HG02973 (cell line): ENCODE measurements around the gene SSR1.
"Not testable (repeated sequence)": the region's sequence is repeated elsewhere in the genome, so short reads cannot be mapped to it uniquely, and the experiment has no call there.

Experiments
- ATAC-seq: cut with Tn5 transposase; IDR thresholded peaks from one replicate; pipeline ENCODE4 v1.9.1; 2021; ENCODE audit warnings: moderate library complexity; ENCODE audit not compliant: unreplicated experiment

Gene SSR1

DNA sequence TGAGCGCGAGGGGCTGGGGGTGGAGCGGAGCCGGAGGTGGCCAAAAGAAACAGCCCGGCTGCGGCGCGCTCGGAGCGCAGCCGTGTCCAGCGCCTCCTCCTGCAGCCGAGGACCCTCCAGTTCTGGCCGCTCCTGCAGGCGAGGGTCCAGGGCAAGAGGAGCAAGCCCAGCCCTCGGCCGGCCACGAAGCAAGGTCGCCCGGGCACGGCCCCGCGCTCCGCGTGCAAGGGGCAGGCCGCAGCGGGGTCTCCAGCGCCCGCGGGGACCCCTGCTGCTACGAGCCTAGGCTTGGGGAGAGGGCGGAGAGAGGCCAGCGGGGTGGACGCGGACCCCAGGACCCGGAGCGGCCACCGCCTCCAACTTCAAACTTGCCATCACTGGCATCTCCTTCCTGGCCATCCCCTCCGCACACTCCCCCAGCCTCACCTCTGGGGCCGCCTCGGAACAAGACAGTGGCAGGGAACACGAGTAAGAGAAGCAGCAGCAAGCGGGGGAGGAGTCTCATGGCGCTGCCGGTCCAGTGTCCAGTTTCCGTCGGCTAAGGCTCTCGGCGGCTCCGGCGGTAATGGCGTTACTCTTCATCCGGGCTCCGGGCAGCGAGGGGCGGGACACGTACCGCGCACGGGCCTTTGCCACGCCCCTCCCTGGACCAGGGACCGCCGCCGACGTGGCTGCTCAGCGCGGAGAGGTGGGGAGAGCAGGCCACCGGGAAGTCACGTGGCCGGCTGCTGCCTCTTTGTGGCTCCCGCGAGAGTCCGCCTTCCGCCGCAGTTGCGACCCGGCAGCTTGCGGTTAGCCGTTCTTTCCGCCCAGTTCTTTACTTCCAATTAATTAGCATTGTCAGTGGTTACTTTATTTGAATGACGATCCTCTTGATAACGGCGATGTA, at the start of gene SSR1:
TSS of gene SSR1 (minus strand) at position 584 of the 889 bp plus-strand sequence. CDS start at position 505, 79 bp downstream.
- ATAC-seq = peak; percentile 97

DNA sequence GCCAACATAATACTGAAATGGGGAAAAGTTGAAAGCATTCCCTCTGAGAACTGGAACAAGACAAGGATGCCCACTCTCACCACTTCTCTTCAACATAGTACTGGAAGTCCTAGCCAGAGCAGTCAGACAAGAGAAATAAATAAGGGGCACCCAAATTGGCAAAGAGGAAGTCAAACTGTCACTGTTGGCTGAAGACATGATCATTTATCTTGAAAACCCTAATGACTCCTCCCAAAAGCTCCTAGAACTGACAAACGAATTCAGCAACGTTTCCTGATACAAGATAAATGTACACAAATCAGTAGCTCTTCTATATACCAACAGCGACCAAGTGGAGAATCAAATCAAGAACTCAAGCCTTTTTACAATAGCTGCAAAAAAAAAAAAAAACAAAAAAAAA, 38.9 kb upstream of the SSR1 start:
- not testable (repeated sequence) for ATAC-seq

DNA sequence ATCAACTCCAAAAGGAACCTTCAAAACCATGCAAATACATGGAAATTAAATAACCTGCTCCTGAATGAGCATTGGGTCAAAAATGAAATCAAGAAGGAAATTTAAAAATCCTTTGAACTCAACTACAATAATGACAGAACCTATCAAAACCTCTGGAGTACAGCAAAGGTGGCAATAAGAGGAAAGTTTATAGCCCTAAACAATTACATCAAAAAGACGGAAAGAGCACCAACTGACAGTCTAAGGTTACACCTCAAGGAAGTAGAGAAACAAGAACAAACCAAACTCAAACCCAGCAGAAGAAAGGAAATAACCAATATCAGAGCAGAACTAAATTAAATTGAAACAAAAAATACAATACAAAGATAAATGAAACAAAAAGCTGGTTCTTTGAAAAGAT, 37.6 kb upstream of the SSR1 start:
- not testable (repeated sequence) for ATAC-seq

DNA sequence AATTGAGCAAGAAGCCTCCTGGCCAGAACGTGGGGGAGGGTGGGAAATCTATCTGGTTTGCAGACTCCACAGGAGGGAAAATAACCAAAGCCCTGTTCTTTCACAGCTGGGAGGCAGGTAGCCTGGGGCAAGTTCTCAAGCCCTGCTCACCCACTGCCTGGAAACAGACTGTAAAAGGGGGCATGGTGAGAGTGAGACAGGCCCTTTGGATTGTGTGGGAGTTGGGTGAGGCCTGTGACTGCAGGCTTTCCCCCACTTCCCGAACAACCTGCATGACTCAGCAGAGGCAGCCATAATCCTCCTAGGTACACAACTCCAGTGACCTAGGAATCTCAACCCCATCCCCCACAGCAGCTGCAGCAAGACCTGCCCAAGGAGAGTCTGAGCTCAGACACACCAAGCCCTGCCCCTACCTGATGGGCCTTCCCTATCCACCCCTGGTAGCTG, 34.6 kb upstream of the SSR1 start:
- ATAC-seq = not testable (repeated sequence)

DNA sequence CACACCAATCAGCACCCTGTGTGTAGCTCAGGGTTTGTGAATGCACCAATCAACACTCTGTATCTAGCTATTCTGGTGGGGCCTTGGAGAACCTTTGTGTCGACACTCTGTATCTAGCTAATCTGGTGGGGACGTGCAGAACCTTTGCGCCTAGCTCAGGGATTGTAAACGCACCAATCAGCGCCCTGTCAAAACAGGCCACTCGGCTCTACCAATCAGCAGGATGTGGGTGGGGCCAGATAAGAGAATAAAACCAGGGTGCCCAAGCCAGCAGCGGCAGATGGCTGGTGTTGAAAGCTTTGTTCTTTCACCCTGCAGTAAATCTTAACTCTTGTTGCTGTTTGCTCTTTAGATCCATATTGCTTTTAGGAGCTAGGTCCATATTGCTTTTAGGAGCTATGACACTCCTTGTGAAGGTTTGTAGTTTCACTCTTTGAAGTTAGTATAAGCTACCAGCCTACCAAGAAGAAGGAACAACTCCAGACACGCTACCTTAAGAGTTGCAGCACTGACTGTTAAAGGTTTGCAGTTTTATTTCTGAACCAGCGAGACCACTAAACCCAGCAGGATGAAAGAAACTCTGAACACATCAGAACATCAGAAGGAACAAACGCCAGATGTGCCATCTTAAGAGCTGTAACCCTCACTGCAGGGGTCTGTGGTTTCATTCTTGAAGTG, 31.9 kb upstream of the SSR1 start:
- not testable (repeated sequence) for ATAC-seq

DNA sequence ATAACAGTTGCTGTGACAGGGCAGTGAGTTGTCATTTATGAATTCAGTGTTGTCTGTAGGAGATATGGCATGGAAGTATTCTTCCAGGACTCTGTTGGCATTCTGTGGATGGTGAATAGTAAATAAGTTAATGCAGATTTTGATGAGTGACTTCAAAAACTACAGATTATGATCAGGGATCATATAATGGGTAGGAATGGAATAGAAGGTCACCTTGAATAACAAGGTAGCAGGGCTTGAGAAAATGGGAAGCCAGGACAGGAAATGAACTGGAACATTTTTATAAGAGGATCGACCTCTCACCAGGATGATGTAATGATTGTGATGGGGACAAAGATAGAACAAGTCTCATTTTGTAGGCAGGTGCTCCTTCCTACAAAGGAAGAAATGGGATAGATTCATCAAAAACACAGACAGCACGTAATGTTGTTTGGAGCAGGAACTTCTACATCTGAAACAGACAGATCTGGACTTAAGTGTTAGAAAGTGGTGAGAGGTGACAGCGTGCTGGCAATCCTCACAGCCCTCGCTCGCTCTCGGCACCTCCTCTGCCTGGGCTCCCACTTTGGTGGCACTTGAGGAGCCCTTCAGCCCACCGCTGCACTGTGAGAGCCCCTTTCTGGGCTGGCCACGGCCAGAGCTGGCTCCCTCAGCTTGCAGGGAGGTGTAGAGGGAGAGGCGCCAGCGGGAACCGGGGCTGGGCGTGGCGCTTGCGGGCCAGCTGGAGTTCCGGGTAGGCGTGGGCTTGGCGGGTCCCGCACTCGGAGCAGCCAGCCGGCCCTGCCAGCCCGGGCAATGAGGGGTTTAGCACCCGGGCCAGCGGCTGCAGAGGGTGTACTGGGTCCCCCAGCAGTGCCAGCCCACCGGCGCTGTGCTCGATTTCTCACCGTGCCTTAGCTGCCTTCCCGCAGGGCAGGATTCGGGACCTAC, 30.8 kb upstream of the SSR1 start:
- no peak for ATAC-seq

DNA sequence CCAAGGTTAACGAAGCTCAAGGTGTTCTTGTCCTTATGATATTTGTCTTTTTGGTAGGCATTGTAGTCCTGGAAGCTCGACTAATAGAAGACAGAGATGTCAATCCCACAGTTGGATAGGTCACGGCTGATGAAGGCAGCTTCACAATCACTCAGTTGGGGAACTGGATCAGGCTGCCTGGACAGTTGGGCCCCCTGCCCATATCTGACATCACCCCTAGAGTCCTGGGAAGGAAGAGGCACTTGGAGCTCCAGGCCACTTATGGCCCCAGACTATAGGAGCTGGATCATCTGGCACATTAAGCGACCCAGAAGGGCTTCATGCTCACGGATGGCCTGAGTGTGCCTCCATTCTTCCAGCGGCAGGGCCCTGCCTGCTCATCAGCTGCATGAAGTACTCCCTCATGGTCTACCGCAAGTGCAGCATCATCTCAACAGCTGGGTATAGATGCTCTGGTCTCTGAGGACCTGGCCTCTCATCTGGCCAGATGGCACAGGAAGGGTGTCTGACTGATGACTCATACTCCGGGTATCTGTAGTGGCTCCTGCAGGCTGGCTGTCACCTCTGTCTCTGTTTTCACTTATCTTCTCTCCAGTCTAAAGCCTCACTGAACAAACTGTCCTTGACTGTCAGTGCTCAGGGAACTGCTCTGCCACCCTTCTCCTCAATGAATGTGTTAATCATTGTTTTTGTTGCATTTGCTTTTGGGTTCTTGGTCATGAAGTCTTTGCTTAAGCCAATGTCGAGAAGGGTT, 29.2 kb upstream of the SSR1 start:
- no peak for ATAC-seq

DNA sequence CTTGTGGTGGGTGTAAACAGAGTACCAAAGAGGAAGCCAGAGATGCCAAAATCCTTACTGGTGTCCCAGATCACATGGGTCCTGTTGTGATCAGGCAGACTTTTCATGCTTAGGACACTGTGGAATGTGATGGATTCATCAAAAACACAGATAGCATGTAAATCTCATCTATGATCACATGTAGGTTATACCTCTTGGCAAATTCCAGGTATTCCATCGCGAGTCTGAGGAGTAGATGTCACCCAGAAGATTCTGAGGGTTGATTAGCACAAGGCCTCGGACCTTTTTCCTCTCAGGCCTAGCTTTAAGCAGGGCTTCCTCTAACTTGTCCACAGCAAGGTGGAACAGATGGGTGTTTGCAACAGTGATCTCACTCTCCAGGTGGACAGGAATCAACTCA, 28.3 kb upstream of the SSR1 start:
- ATAC-seq = no peak

DNA sequence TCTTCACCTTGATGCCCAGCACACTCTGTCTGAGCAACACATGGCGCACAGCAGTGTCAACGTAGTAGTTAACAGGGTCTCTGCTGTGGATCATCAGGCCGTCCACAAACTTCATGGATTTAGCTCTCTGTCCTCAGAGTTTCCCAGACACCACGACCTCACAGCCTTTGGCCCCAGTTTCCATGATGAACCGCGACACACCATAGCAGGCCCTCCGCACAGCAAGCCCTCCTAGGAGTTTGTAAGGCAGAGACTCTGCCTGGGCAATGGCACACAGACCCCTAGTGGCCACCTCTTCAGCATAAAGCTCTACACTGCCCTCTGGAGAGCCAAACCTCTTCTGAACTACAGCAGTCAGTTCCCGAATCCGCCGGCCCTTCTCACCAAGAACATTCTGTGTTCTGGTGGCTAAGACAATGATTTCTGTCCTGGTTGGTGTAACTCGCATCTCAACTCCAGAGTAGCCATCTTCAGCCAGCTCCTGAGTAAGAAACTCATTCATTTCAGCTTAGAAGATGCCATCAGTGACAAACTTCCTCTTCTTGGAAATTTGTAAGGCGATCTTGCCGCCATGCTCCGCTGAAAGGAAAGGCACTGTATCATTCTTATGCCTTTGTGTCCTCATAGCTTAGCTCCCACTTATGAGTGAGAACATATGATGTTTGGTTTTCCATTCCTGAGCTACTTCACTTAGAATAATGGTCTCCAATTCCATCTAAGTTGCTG, 26.2 kb upstream of the SSR1 start:
- not testable (repeated sequence) for ATAC-seq

DNA sequence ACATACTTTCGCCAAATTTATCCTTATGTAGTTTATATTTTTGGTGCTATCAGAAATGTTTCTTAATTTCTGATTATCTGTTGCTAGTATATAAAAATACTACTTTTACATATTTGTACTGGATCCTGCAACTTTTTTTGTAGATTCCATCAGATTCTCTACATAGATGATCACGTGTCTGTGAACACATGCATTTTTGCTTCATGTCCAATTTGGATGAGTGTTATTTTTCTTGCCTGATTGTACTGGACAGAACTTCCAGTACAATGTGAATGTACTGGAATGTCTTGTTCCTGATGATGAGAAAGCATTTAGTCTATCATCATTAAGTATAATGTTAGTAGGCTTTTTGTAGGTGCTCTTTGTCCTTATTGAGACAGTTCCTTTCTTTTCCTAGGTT, 25.0 kb upstream of the SSR1 start:
- no peak for ATAC-seq

DNA sequence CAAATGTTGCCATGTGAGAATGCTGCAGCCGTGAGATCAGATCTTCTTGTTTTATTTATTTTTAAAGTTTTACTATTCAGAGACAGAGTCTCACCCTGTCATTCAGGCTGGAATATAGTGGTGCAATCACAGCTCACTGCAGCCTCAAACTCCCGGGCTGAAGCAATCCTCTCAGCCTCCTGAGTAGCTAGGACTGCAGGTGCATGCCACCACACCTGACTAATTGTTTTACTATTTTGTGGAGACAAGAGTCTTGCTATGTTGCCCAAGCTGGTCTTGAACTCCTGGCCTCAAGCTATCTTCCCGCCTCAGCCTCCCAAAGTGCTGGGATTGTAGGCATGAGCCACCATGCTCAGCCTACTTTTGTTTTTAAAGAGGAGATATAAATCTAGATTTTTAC, 22.5 kb upstream of the SSR1 start:
- ATAC-seq = no peak

DNA sequence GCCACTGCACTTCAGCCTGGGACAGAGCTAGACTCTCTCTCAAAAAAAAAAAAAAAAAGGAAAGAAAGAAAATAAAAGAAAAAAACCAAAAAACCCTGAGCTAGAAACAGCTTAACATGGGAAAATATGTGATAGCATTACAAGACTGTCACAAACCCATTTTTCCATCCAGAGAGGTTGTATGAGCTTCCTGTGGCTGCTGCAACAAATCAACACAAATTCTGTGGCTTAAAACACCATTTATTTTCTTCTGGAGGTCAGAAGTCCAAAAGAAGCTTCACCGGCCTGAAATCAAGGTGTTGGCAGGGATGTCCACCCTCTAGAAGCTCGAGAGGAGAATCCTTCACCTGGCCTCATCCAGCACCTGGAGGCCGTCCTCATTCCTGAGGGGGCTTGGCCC, 21.7 kb upstream of the SSR1 start:
- no peak for ATAC-seq

DNA sequence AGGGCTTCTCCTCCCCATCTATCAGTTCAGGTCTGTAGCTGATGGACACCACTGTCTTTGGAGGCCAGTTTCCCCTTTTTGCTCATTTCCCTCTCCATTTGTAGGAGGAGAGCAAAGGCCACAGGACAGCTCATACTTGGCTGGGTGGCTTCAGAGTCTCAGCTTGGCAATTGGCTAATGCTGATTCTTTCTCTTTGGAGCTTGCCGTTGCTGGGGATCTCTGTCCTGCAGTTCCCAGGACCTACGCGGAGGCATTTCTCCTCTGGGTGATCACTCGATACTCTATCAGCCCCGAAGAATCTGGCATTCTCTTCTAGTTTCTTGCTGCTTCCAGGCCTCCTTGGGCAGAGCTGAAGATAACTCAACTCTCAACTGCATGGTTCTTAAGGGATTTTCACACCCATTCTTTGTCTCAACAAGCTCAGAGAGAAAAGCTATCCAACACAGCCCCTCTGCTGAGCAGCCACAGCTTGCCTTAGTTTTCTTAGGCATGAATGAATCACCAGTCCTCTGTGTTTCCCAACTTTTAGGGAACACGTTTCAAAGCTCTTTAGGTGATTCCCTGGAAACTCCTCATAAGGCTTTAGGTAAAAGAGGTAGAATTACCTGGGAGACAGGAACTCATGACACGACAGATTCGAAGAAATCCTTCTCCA, 19.2 kb upstream of the SSR1 start:
- ATAC-seq = no peak

DNA sequence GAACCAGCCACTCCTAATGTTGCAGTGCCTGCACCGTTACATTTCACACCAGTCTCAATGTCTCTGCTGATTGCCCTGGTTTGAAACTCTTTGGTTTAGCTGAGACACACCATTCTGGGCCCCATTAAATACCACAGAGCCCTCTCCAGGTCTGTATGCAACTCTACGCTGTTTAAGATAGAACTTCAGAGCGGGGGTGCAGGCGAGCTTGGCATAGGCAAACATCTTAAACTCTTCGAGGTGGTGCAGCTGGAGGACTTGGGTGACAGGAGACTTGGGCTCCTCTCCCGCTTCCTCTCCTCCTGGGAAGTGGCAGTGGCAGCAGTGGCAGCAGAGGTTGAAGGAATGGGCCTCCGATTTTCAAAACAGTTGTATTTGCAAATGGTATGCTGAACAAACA, 18.5 kb upstream of the SSR1 start:
- ATAC-seq = no peak

DNA sequence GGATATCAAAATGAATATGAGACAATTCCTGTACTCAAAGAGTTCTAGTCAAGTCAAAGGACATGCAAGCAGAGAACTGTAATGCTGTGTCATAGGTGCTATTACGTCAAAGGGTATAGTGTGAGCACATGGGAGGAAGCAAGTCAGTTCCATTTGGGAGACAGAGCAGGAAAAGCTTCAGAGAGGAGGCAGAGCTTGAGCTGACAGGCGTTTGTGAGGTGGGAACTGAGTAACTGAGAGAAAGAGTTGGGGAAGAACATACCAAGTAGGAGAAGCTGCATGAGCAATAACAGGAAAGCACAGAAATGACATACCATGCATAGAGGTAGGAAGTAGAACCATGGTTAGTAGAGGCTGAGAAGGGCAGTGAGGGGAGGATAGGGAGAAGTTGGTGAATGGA, 15.2 kb upstream of the SSR1 start:
- no peak for ATAC-seq

DNA sequence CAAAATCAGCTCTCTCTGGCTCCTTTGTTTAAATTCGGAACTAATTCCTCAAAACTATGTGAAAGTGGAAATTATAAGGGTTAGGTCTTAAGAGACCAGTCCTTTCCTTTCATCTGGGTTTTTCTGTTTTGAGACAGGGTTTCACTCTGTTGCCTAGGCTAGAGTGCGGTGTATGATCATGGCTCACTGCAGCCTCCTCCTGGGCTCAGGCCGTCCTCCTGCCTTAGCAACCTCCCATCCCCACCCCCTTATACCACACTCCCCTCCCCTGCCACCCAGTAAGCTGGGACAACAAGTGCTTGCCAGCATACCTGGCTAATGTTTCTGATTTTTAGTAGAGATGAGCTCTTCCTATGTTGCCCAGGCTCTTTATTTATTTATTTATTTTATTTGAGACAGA, 12.8 kb upstream of the SSR1 start:
- no peak for ATAC-seq

DNA sequence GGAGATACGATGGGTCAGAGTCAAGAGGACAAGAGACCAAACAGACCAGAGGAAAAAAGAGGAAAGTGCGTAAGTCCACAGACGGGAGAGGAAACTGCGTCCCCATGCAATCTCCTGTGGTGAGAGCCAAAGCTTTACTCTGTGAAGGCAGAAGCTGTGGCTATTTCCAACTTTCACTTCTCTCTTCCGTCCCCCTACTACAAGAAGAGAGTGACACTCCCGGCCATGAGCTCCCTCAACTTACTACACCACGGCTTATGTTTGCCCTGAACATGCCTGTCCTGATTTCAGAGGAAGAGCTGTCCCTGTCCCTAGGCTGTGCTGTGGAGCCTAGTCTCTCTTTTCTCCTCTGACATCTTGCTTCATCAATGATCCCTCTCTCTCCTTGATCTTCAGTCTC, 11.5 kb upstream of the SSR1 start:
- ATAC-seq = peak; percentile 59

DNA sequence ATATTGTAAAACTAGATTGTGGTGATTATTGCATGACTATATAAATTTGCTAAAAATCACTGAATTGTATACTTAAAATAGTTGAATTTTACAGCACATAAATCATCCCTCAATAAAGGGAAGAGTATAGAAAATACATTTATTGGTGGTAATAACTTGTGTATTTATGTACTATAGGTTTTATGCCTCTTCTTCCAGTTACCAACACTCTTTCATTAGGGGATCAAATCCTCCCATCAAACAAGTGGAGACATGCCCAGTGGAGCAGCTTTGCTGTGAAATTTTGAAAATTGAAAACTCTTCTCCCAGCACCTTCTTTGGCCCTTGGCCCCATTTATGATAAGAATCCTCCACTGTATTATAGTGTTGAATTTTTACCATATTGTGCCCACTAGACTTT, 10.1 kb upstream of the SSR1 start:
- no peak for ATAC-seq

DNA sequence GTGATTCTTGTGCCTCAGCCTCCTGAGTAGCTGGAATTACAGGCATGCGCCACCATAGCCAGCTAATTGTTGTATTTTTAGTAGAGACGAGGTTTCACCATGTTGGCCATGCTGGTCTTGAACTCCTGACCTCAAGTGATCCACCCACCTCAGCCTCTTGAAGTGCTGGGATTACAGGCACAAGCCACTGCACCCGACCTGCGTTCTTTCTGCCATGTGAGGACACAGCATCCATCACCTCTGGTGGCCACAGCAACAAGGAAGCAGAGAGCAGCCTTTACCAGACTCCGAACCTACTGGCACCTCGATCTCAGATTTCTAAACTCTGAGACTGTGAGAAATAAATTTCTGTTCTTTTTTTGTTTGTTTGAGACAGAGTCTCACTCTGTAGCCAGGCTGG, 8.9 kb upstream of the SSR1 start:
- ATAC-seq = not testable (repeated sequence)
